GM18951 (cell line): ENCODE data around the gene METTL25.

Experiments used
- POLR2A ChIP-seq: IDR thresholded peaks from 4 replicates; pipeline ENCODE4 v1.6.1; 2011; ENCODE audit warnings: mild to moderate bottlenecking; ENCODE audit not compliant: insufficient read length, insufficient read depth; ENCODE audit errors: extremely low read depth
- in situ Hi-C: fragments of 300-500 bp; cut with MboI; formaldehyde crosslinking; loops from one replicate; pipeline ENCODE4 v1.12.0; 2022; ENCODE audit warnings: low sequenced_read_pairs, mixed read lengths, inconsistent platforms; ENCODE audit not compliant: unreplicated experiment

METTL25 gene

GRCh38 chr12:82468563-82468962 lies 110.2 kb downstream of the METTL25 start:
- no peak for TF ChIP-seq POLR2A
- in situ Hi-C loops: no loop called here

GRCh38 chr12:82470906-82471512 lies 112.7 kb downstream of the METTL25 start:
- TF ChIP-seq POLR2A: no peak
- in situ Hi-C loops: no loop called here

- no peak for TF ChIP-seq POLR2A
- in situ Hi-C loops: no loop called here
Observed at GRCh38 chr12:82473111-82473754, 114.9 kb downstream of the METTL25 start.

GRCh38 chr12:82474181-82474797 lies 116.0 kb downstream of the METTL25 start:
- in situ Hi-C loops: no loop called here
- no peak for TF ChIP-seq POLR2A

- in situ Hi-C loops: no loop called here
- no peak for TF ChIP-seq POLR2A
Observed at GRCh38 chr12:82474798-82475184, 116.5 kb downstream of the METTL25 start.

- in situ Hi-C loops: no loop called here
- TF ChIP-seq POLR2A: no peak
Observed at GRCh38 chr12:82475211-82475610, 116.9 kb downstream of the METTL25 start.

GRCh38 chr12:82476511-82476910 lies 118.2 kb downstream of the METTL25 start:
- in situ Hi-C loops: no loop called here
- no peak for TF ChIP-seq POLR2A

- in situ Hi-C loops: no loop called here
- TF ChIP-seq POLR2A: no peak
Observed at GRCh38 chr12:82479511-82479910, 121.2 kb downstream of the METTL25 start.

- no peak for TF ChIP-seq POLR2A
- in situ Hi-C loops: no loop called here
Observed at GRCh38 chr12:82480606-82481005, 122.3 kb downstream of the METTL25 start.

- in situ Hi-C loops: no loop called here
- no peak for TF ChIP-seq POLR2A
Observed at GRCh38 chr12:82481954-82482353, 123.6 kb downstream of the METTL25 start.

GRCh38 chr12:82486524-82487235 lies 128.4 kb downstream of the METTL25 start:
- in situ Hi-C loops: no loop called here
- no peak for TF ChIP-seq POLR2A

GRCh38 chr12:82504409-82504808 lies 146.1 kb downstream of the METTL25 start:
- no peak for TF ChIP-seq POLR2A
- in situ Hi-C loops: no loop called here

GRCh38 chr12:82505150-82505549 lies 146.8 kb downstream of the METTL25 start:
- TF ChIP-seq POLR2A: no peak
- in situ Hi-C loops: no loop called here
